Endodermal cell (in vitro differentiated cells): ENCODE results near the gene LMX1A. TPM values are rescaled to one million over a fixed set of nuclear protein-coding genes. Genes with fewer than 3 reads are reported as not detected.

Experiments used
- DNase-seq: peaks from one replicate; pipeline ENCODE4 v3.0.0-alpha.2; 2017
- H3K27ac ChIP-seq: 2 replicates; pipeline ENCODE4 v1.5.1; 2013; ENCODE audit warnings: mild to moderate bottlenecking, low read depth, low read length, moderate library complexity
- H3K27me3 ChIP-seq: 2 replicates; pipeline ENCODE4 v1.6.1; 2013; ENCODE audit warnings: mild to moderate bottlenecking, low read length, moderate library complexity; ENCODE audit not compliant: insufficient read depth, control insufficient read depth, poor library complexity, severe bottlenecking
- H3K36me3 ChIP-seq: 2 replicates; pipeline ENCODE4 v1.7.0; 2013; ENCODE audit warnings: mild to moderate bottlenecking, low read length, moderate library complexity; ENCODE audit not compliant: control insufficient read depth, insufficient read depth
- H3K4me1 ChIP-seq: one replicate; pipeline ENCODE4 v1.7.0; 2013; ENCODE audit warnings: low read length; ENCODE audit not compliant: control insufficient read depth, insufficient read depth
- H3K4me3 ChIP-seq: 2 replicates; pipeline ENCODE4 v1.5.1; 2013; ENCODE audit warnings: mild to moderate bottlenecking, low read length, moderate library complexity
- H3K9ac ChIP-seq: 2 replicates; pipeline ENCODE4 v1.6.1; 2013; ENCODE audit warnings: mild to moderate bottlenecking, low read length, moderate library complexity; ENCODE audit not compliant: poor library complexity, severe bottlenecking; ENCODE audit errors: extremely low read depth
- H3K9me3 ChIP-seq: 2 replicates; pipeline ENCODE4 v1.6.1; 2013; ENCODE audit warnings: mild to moderate bottlenecking, low read length, moderate library complexity; ENCODE audit not compliant: control insufficient read depth
- H3K27ac Mint-ChIP-seq: 2 replicates; pipeline ENCODE4 v1.8.0; 2020; ENCODE audit warnings: mixed read lengths
- H3K27me3 Mint-ChIP-seq: 2 replicates; pipeline ENCODE4 v1.8.0; 2021; ENCODE audit warnings: mild to moderate bottlenecking, mixed read lengths; ENCODE audit not compliant: insufficient read depth
- H3K36me3 Mint-ChIP-seq: 2 replicates; pipeline ENCODE4 v1.8.0; 2020; ENCODE audit warnings: low read depth, mixed read lengths
- H3K4me1 Mint-ChIP-seq: 2 replicates; pipeline ENCODE4 v1.8.0; 2020; ENCODE audit warnings: mixed read lengths
- H3K4me3 Mint-ChIP-seq: 2 replicates; pipeline ENCODE4 v1.8.0; 2020; ENCODE audit warnings: mild to moderate bottlenecking, moderate library complexity, mixed read lengths
- H3K9me3 Mint-ChIP-seq: 2 replicates; pipeline ENCODE4 v1.8.0; 2020; ENCODE audit warnings: mild to moderate bottlenecking, mixed read lengths
- CTCF ChIP-seq: fragments of 200-600 bp; sonication (generic); conservative IDR thresholded peaks from 2 replicates; pipeline ENCODE4 v1.5.0; 2021; ENCODE audit warnings: antibody characterized with exemption, mild to moderate bottlenecking
- WGBS, 2 experiments: methylation state at CpG; one replicate each; pipeline versions ENCODE4 v1.1.5 to v1.1.7; 2013; ENCODE audit warnings: missing lambda C conversion rate in 2 of 2, mixed read lengths in 1 of 2; ENCODE audit not compliant: insufficient coverage in 1 of 2, insufficient read length in 1 of 2; 5-methylcytosine and 5-hydroxymethylcytosine counted together
- total RNA-seq, 2 donors: library from RNA; stranded (reverse); fragmentation: NEBNext Ultra II Directional in 1 of 2; extraction: Animal tissue kit (Norgen Biotek cat#: 25700) in 1 of 2; gene quantifications; 2 replicates in 1 of 2; 3 replicates in 1 of 2; pipeline ENCODE4 v1.2.1, GENCODE V29; 2021

Gene LMX1A
- total RNA-seq, 2 donors from 2014 or later = 0.13 to 1.6 TPM

- 44% methylated on average over 5 of the region's 5 CpGs; no CpG with 5 or more reads in 1 of the 2 experiments for WGBS, 2 experiments
- Mint-ChIP-seq H3K9me3 (no peaks in the 10 kb centered on the region), H3K27me3 (no peaks in the 10 kb centered on the region), H3K27ac (no peak overlapping the region), H3K36me3 (no peaks in the 10 kb centered on the region), H3K4me1 (peaks cover 60% of the 10 kb centered on the region), H3K4me3 (no peak overlapping the region)
- Histone ChIP-seq H3K9ac (peak overlapping the region; percentile 26), H3K4me3 (peak overlapping the region; percentile 65), H3K4me1 (peaks cover 38% of the 10 kb centered on the region), H3K9me3 (peaks cover 16% of the 10 kb centered on the region), H3K36me3 (no peaks in the 10 kb centered on the region), H3K27ac (no peak overlapping the region), H3K27me3 (no peaks in the 10 kb centered on the region)
- TF ChIP-seq CTCF = no peak
- DNase-seq = peak; percentile 71
These were observed 32.5 kb downstream of the LMX1A start for GRCh38 chr1:165324050-165324449.

GRCh38 chr1:165317612-165318011 lies 38.9 kb downstream of the LMX1A start:
- Histone ChIP-seq H3K9ac (no peak overlapping the region), H3K9me3 (peaks cover 19% of the 10 kb centered on the region), H3K27me3 (peaks cover 18% of the 10 kb centered on the region), H3K4me3 (no peak overlapping the region), H3K4me1 (peaks cover 9% of the 10 kb centered on the region), H3K27ac (no peak overlapping the region), H3K36me3 (no peaks in the 10 kb centered on the region)
- TF ChIP-seq CTCF = no peak
- H3K4me3 Mint-ChIP-seq = no peak overlapping the region
- H3K9me3 Mint-ChIP-seq = peaks cover 1% of the 10 kb centered on the region
- no peak overlapping the region for H3K27ac Mint-ChIP-seq
- 95 to 100% methylated on average over 4 to 5 of the region's 5 CpGs for WGBS, 2 experiments
- peaks cover 34% of the 10 kb centered on the region for H3K27me3 Mint-ChIP-seq
- no peak for DNase-seq
- peaks cover under 1% of the 10 kb centered on the region for H3K36me3 Mint-ChIP-seq
- H3K4me1 Mint-ChIP-seq = peaks cover 19% of the 10 kb centered on the region

GRCh38 chr1:165316153-165316772 lies 40.3 kb downstream of the LMX1A start:
- Mint-ChIP-seq H3K36me3 (peaks cover 4% of the 10 kb centered on the region), H3K4me3 (no peak overlapping the region), H3K9me3 (peaks cover 6% of the 10 kb centered on the region), H3K27ac (no peak overlapping the region), H3K27me3 (peaks cover 36% of the 10 kb centered on the region), H3K4me1 (peaks cover 19% of the 10 kb centered on the region)
- Histone ChIP-seq H3K9ac (no peak overlapping the region), H3K27ac (no peak overlapping the region), H3K36me3 (no peaks in the 10 kb centered on the region), H3K4me1 (peaks cover 9% of the 10 kb centered on the region), H3K4me3 (no peak overlapping the region), H3K9me3 (peaks cover 15% of the 10 kb centered on the region), H3K27me3 (peaks cover 23% of the 10 kb centered on the region)
- no peak for DNase-seq
- TF ChIP-seq CTCF = no peak
- 93 to 96% methylated on average over 5 to 10 of the region's 10 CpGs for WGBS, 2 experiments
